Activated CD4-positive, alpha-beta memory T cell treated with anti-CD3 and anti-CD28 coated beads for 36 hours (primary cell): ENCODE measurements around the gene RBP7. TPM values are rescaled to one million over a fixed set of nuclear protein-coding genes. Genes with fewer than 3 reads are reported as not detected.
A peak's percentile ranks its signal among the peaks of the same experiment; 100 is the strongest.

Source experiments
- CTCF ChIA-PET: fragments of 350-600 bp; sonication (Branson Sonifier 250); formaldehyde crosslinking; loops from one replicate; lab custom pipeline; 2021; ENCODE audit warnings: antibody characterized with exemption, inconsistent platforms; lab: Charles Lee
- POLR2A ChIA-PET: fragments of 350-600 bp; sonication (Branson Sonifier 250); formaldehyde crosslinking; loops from one replicate; lab custom pipeline; 2021; ENCODE audit warnings: antibody characterized with exemption; lab: Charles Lee
- DNase-seq: peaks from one replicate; pipeline ENCODE4 v3.0.0-alpha.2; 2020
- H3K27ac Mint-ChIP-seq: one replicate; pipeline ENCODE4 v1.8.0; 2021; ENCODE audit warnings: mixed read lengths
- H3K27me3 Mint-ChIP-seq: one replicate; pipeline ENCODE4 v1.8.0; 2021; ENCODE audit warnings: mixed read lengths
- H3K36me3 Mint-ChIP-seq: one replicate; pipeline ENCODE4 v1.8.0; 2021; ENCODE audit warnings: mixed read lengths
- H3K4me1 Mint-ChIP-seq: one replicate; pipeline ENCODE4 v1.8.0; 2021; ENCODE audit warnings: low read depth, mixed read lengths
- H3K4me3 Mint-ChIP-seq: one replicate; pipeline ENCODE4 v1.8.0; 2021; ENCODE audit warnings: mild to moderate bottlenecking, mixed read lengths
- H3K9me3 Mint-ChIP-seq: one replicate; pipeline ENCODE4 v1.8.0; 2021; ENCODE audit warnings: mixed read lengths
- intact Hi-C: fragments of 100-400 bp; cut with micrococcal nuclease; formaldehyde crosslinking; loops from one replicate; pipeline ENCODE4 v1.15.1; 2023
- total RNA-seq, 2 experiments: library from RNA; stranded (reverse); gene quantifications; one replicate each; pipeline ENCODE4 v1.2.3, GENCODE V29; 2021

Gene RBP7
- not detected for total RNA-seq

- Mint-ChIP-seq H3K27me3 (peaks cover 28% of the 10 kb centered on the region), H3K4me1 (peaks cover 4% of the 10 kb centered on the region), H3K27ac (no peak within 1 kb of the TSS), H3K9me3 (peaks cover 6% of the 10 kb centered on the region), H3K4me3 (peak within 1 kb of the TSS; percentile 61), H3K36me3 (peaks cover 2% of the 10 kb centered on the region)
- intact Hi-C loops = no loop called here
- DNase-seq = peak; percentile 15
- ChIA-PET POLR2A (no interaction called here), CTCF (no interaction called here)
Observed at GRCh38 chr1:9996624-9997582, at the start of gene RBP7. Gene RBP7, plus strand, starts transcription at chr1:9997228. Its CDS starts 31 bp downstream, at chr1:9997259.

- no peak for DNase-seq
- ChIA-PET POLR2A (no interaction called here), CTCF (interaction anchor here (0.7 to 1.5 kb wide), 4 partner anchors 8 to 90 kb away, joined by 3 to 4 read pairs (median 3); no protein-coding TSS in a partner anchor)
- H3K4me1 Mint-ChIP-seq = no peaks in the 10 kb centered on the region
- intact Hi-C loops = no loop called here
- H3K27ac Mint-ChIP-seq = no peak overlapping the region
- no peaks in the 10 kb centered on the region for H3K27me3 Mint-ChIP-seq
- no peaks in the 10 kb centered on the region for H3K9me3 Mint-ChIP-seq
- H3K4me3 Mint-ChIP-seq = no peak overlapping the region
- H3K36me3 Mint-ChIP-seq = no peaks in the 10 kb centered on the region
Observed at GRCh38 chr1:9957726-9958125, 39.3 kb upstream of the RBP7 start.

- Mint-ChIP-seq H3K4me1 (no peaks in the 10 kb centered on the region), H3K4me3 (no peak overlapping the region), H3K36me3 (no peaks in the 10 kb centered on the region), H3K27ac (no peak overlapping the region), H3K27me3 (no peaks in the 10 kb centered on the region), H3K9me3 (no peaks in the 10 kb centered on the region)
- no peak for DNase-seq
- intact Hi-C loops = no loop called here
- POLR2A ChIA-PET = no interaction called here
- CTCF ChIA-PET = interaction anchor here (0.5 to 0.6 kb wide), 2 partner anchors 9 to 11 kb away, joined by 3 to 4 read pairs; no protein-coding TSS in a partner anchor
Observed at GRCh38 chr1:9960011-9960410, 37.0 kb upstream of the RBP7 start.

GRCh38 chr1:9960706-9961562 is 36.1 kb upstream of the RBP7 start:
- no peak for DNase-seq
- H3K9me3 Mint-ChIP-seq = no peaks in the 10 kb centered on the region
- no peaks in the 10 kb centered on the region for H3K36me3 Mint-ChIP-seq
- POLR2A ChIA-PET = interaction anchor here (0.7 kb wide), 1 partner anchor 903 kb away, joined by 3 read pairs; no protein-coding TSS in a partner anchor
- intact Hi-C loops = no loop called here
- no peaks in the 10 kb centered on the region for H3K4me1 Mint-ChIP-seq
- H3K4me3 Mint-ChIP-seq = no peak overlapping the region
- CTCF ChIA-PET = interaction anchor here (0.6 to 1.3 kb wide), 3 partner anchors 8 to 12 kb away, joined by 3 read pairs; no protein-coding TSS in a partner anchor
- no peaks in the 10 kb centered on the region for H3K27me3 Mint-ChIP-seq
- no peak overlapping the region for H3K27ac Mint-ChIP-seq

- Mint-ChIP-seq H3K27me3 (no peaks in the 10 kb centered on the region), H3K36me3 (peaks cover 8% of the 10 kb centered on the region), H3K27ac (no peak overlapping the region), H3K9me3 (no peaks in the 10 kb centered on the region), H3K4me1 (no peaks in the 10 kb centered on the region), H3K4me3 (no peak overlapping the region)
- CTCF ChIA-PET = interaction anchor here (1.5 kb wide), 1 partner anchor 34 kb away, joined by 3 read pairs; no protein-coding TSS in a partner anchor
- POLR2A ChIA-PET = no interaction called here
- intact Hi-C loops = no loop called here
- no peak for DNase-seq
Observed at GRCh38 chr1:9984253-9984652, 12.8 kb upstream of the RBP7 start.

- Mint-ChIP-seq H3K4me1 (no peaks in the 10 kb centered on the region), H3K9me3 (no peaks in the 10 kb centered on the region), H3K4me3 (no peak overlapping the region), H3K27ac (no peak overlapping the region), H3K27me3 (no peaks in the 10 kb centered on the region), H3K36me3 (peaks cover 8% of the 10 kb centered on the region)
- CTCF ChIA-PET = interaction anchor here (1.5 kb wide), 1 partner anchor 35 kb away, joined by 3 read pairs; no protein-coding TSS in a partner anchor
- POLR2A ChIA-PET = interaction anchor here (0.6 kb wide), 1 partner anchor 1047 kb away, joined by 3 read pairs; no protein-coding TSS in a partner anchor
- no peak for DNase-seq
- intact Hi-C loops = no loop called here
Observed at GRCh38 chr1:9985001-9985400, 12.0 kb upstream of the RBP7 start.

GRCh38 chr1:9989773-9990172 is 7.3 kb upstream of the RBP7 start:
- ChIA-PET CTCF (interaction anchor here (0.7 to 2.0 kb wide), 2 partner anchors 39 to 373 kb away, joined by 3 to 10 read pairs; no protein-coding TSS in a partner anchor), POLR2A (no interaction called here)
- Mint-ChIP-seq H3K27me3 (peaks cover 9% of the 10 kb centered on the region), H3K4me1 (no peaks in the 10 kb centered on the region), H3K4me3 (no peak overlapping the region), H3K36me3 (no peaks in the 10 kb centered on the region), H3K27ac (no peak overlapping the region), H3K9me3 (no peaks in the 10 kb centered on the region)
- intact Hi-C loops = no loop called here
- DNase-seq = no peak

- ChIA-PET POLR2A (interaction anchor here (0.6 kb wide), 1 partner anchor 18 kb away, joined by 3 read pairs; no protein-coding TSS in a partner anchor), CTCF (no interaction called here)
- Mint-ChIP-seq H3K36me3 (no peaks in the 10 kb centered on the region), H3K4me1 (no peaks in the 10 kb centered on the region), H3K9me3 (no peaks in the 10 kb centered on the region), H3K27me3 (peaks cover 9% of the 10 kb centered on the region), H3K4me3 (no peak overlapping the region), H3K27ac (no peak overlapping the region)
- intact Hi-C loops = no loop called here
- DNase-seq = no peak
Observed at GRCh38 chr1:9990944-9991343, 6.1 kb upstream of the RBP7 start.

- Mint-ChIP-seq H3K27me3 (peaks cover 15% of the 10 kb centered on the region), H3K36me3 (no peaks in the 10 kb centered on the region), H3K4me3 (no peak overlapping the region), H3K27ac (no peak overlapping the region), H3K9me3 (no peaks in the 10 kb centered on the region), H3K4me1 (peaks cover 4% of the 10 kb centered on the region)
- intact Hi-C loops = no loop called here
- CTCF ChIA-PET = no interaction called here
- DNase-seq = no peak
- POLR2A ChIA-PET = no interaction called here
Observed at GRCh38 chr1:9992910-9993309, 4.1 kb upstream of the RBP7 start.

GRCh38 chr1:9993561-9994075 is 3.4 kb upstream of the RBP7 start:
- H3K4me3 Mint-ChIP-seq = no peak overlapping the region
- no peaks in the 10 kb centered on the region for H3K36me3 Mint-ChIP-seq
- peaks cover 20% of the 10 kb centered on the region for H3K27me3 Mint-ChIP-seq
- H3K4me1 Mint-ChIP-seq = peaks cover 4% of the 10 kb centered on the region
- ChIA-PET CTCF (interaction anchor here (0.6 kb wide), 1 partner anchor 851 kb away, joined by 3 read pairs; no protein-coding TSS in a partner anchor), POLR2A (no interaction called here)
- intact Hi-C loops = no loop called here
- no peak overlapping the region for H3K27ac Mint-ChIP-seq
- DNase-seq = no peak
- H3K9me3 Mint-ChIP-seq = peaks cover under 1% of the 10 kb centered on the region

- POLR2A ChIA-PET = no interaction called here
- DNase-seq = no peak
- intact Hi-C loops = no loop called here
- H3K27me3 Mint-ChIP-seq = peaks cover 23% of the 10 kb centered on the region
- peaks cover 4% of the 10 kb centered on the region for H3K4me1 Mint-ChIP-seq
- peaks cover 6% of the 10 kb centered on the region for H3K9me3 Mint-ChIP-seq
- CTCF ChIA-PET = interaction anchor here (0.6 kb wide), 1 partner anchor 70 kb away, joined by 3 read pairs; no protein-coding TSS in a partner anchor
- H3K4me3 Mint-ChIP-seq = no peak overlapping the region
- H3K27ac Mint-ChIP-seq = no peak overlapping the region
- peaks cover 2% of the 10 kb centered on the region for H3K36me3 Mint-ChIP-seq
Observed at GRCh38 chr1:10001016-10001665, 4.1 kb downstream of the RBP7 start.
